HG03354 (cell line): ENCODE measurements around the gene CNTNAP5.

Experiments
- ATAC-seq: cut with Tn5 transposase; IDR thresholded peaks from one replicate; pipeline ENCODE4 v1.9.1; 2021; ENCODE audit warnings: mild to moderate bottlenecking; ENCODE audit not compliant: unreplicated experiment, poor library complexity, severe bottlenecking

The CNTNAP5 gene

DNA sequence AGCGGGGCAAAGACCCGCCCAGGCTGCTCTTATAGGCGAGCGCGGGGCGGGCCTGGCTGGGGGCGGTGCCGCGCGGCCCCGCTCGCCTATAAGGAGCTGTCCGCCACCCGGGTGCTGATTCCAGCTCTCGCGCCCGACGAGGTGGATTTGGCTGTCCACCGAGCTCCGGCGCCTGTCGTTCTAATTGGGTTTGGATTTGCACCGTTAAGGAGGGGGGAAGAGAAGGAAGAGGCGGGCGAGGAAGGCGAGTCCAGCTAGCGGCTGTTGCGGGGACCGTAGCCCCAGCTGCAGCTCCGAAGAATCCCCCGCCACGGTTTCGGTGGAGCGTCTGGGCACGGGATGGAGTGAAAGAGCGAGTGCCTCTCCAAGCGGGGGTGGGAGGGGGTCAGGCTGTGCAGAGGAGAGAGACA, at the start of gene CNTNAP5:
CNTNAP5 (plus strand) TSS at position 117 of the 410 bp plus-strand sequence. CDS start 364 bp downstream, outside the sequence.
- peak; percentile 66 for ATAC-seq

DNA sequence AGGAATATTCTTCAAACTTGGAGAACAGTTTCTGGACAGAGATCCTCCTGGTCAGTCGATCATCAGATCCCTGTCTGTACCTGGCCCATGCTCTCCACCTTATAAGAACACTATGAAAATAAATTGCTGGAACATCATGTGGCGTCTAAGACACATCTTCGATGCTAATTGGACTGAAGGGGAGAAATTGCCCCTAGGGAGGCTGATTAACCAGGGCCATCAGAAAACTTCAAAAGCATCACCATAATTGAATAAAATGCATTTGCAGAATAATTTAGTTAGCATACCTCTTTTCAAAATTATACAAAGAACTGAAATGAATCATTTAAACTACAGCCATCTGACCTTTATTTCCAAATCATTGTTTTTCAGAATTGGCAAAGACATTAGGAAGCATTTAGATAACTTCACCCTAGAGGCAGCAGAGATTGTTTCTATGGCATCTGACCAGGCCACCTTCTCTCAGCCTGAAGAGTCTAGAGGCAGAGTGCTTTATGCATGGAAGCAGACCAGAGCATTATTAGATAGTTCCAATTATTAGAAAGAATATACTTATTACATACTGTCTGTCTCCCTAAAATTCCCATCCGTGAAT, 48.9 kb upstream of the CNTNAP5 start:
- no peak for ATAC-seq

DNA sequence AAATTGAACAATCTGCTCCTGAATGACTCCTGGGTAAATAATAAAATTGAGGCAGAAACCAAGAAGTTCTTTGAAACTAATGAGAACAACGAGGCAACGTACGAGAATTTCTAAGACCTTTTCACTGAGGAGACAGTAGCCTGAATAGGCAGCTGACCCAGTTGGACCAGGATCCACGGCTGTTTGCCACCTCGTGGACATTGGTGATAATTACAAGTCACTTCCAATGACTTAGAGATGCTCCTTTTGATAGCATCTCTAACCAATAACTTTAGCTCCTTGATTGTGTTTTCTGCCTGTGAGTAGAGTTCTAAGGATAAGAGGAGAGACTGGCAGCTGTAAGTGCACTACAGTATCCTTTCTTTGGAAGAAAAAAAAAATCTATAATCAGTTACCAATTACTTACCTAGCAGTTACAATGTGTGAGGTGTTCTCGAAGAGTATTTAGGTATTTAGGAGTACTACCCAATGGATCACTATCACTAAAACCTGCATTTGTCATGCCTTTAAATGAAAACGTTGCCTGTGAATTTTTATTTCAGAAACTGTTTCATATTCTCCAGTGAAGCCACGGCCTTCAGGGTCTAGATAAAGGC, 31.3 kb upstream of the CNTNAP5 start:
- ATAC-seq = peak; percentile 93

DNA sequence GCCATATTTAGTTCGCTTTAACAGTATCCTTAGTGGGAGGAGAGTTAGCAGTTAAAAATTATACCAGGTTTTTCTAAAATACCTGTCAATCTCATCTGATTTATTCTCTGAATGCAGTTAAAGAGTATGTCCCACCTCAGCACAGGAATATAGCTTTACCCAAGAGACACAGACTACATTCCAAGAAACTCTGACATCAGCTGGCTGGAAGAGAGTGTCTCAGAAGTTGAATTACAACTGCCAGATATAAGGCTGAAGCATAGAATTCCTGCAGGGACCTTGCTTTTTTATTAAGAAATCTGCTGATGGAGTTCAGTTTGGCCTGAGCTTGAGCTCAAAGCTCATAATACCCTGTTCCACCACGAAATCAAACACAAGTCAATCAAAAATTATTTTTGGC, 25.4 kb upstream of the CNTNAP5 start:
- ATAC-seq = no peak

DNA sequence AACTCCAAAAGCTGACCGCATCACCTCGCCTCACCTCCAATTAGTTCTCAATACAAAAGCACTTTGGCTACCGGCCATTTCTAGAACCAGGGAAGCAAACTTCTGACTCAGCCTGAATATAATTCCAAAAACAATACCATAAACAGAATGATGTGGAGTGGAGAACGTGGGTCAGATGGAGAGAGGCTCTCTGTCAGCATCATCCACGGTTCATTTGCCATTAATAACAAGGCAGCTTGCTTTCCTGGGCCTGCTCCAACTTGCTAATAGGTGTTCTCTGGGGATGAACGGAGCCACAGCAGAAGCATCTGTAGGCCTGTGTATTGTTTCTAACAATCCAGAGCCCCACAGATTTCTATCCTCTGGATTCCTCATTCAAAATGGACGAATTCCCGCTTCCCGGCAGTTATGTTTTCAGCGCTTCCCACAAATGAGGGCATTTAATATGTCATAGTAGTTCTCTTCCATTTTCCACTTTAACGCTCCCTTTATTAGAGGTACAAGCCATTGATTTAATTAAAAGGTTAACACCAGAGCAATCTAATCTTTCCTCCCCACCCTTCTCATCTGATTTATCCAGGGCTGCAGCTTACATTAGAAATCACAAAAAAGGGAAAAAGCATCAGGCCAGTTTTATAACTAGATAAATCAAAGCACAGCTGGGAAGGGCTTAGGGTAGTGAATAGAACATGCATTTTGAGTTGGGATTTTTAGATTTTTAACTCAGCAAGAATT, 23.2 kb upstream of the CNTNAP5 start:
- ATAC-seq = no peak

DNA sequence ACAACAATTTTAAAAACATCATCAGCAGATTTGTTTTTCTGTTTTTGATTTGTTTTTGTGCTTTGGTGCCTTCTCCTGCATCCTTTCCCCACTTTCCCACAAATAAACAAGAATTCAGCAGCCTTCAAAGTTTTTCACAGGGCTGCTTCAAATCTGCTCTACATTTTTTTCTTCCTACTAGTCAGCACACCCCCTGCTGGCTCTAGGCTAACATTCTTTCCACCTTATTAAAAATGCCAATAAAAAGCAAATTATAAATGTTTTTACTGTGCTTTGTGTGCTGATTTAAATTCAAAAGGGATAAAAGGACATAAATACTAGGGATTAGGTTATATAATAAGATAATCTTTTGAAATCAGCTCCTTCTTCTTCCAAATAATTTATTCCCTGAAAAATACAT, 6.2 kb upstream of the CNTNAP5 start:
- no peak for ATAC-seq

DNA sequence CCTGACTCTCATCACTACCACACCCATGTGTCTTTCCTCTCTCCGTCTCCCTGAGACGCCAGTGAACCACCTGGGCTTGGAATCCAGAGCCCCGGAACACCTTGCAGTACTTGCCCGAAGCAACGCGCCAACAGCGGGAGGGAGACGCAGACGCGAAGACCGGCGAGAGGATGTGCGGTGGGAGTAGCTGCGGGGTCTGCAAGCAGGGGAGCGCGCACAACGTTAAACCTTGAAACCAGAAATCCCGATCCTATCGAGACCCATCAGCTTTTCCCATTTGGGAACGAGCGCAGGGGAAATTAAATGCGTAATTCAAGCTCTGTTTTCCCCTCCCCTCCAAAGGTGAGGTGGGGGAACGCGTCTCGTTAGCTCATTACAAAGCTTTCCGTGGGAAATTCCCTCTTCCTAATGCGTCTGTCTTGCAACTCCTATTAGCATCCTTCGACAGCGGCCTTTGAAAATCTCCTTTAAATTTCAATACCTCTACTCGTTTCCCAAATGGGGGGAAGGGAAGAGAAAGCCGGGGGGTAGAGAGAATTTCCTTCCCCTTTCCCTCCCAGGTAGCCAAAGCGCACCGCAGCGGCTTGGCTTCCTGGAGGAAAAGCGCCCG, 421 bp upstream of the CNTNAP5 start:
- no peak for ATAC-seq

DNA sequence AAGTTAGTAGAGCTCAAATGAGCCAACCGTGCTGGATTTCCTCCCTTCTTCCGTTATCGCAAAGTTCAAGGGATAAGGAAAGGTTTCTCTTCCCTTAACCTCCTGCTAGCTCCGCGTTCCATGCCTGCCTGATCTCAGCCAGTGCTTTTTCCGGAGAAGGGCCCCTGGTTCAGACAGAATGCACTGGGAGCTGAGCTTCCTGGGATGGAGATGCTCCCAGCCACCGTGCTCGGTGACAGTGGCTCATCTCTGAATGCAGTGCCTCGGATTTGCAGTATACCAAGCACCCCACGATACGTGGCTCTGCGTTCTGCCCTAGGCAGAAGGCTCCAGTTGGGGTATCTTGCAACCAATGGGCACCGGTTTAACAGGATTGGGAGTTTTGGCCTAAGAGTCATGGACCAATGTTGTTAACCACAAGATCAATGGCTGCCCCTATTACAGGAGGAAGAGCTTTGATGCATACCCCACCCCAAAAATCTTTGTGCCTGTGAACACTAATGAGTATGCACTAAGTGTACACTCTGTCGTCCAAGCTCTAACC, 876 bp downstream of the CNTNAP5 start:
- no peak for ATAC-seq

DNA sequence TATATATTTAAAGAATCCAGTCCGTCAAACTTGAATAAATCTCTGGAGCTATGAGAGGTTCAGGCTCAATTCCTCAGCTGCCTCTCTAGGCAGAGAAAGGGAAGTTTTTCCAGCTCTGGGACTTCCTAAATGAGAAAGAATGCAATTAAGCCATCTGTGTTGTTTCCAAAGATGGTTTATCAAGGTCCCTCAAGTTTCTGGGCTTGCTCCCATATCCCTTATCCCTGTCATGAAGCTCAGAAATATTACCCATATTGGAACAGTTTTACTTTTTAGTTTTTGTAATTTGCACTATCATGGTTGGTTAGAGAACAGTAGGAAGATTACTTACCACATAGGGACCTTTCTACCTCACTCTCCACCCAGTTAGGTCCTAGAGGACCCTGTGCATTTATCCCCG, 1.4 kb downstream of the CNTNAP5 start:
- no peak for ATAC-seq

DNA sequence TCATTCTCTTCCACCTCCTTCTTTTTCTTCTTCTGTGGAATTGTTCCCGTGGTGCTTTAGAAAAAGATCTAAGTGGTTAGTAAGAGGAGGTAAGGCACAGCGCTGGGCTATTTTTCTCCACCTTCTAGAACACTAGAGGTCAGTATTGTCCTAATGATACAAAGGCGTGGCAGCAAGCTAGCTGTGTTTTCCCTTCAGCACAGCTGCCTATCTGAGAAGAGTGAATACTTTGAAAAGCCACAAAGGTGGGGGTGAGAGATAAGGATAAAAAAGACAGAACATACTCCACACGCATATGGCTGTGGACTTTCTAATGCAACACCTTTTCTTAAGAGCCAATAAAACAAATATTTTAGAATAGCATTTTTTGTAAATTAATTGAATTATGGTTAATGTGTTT, 2.1 kb downstream of the CNTNAP5 start:
- peak; percentile 88 for ATAC-seq

DNA sequence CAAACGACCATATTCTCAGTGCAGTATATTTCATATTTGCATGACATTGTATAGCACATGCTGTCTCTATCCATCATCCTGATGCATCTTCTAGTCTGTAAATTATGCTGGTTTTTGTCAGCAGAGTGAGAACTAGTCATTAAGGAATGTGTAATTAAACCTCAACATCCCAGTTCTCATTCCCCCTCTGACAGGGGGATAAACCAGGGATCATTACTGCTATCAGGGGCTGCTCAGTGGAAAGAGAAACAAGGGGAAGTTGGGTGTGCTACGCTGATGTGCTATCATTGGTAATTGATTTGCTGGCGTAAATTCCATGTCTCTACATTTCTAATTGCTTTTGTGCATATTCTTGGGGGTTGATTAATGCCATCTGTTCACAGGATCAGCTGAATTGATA, 7.7 kb downstream of the CNTNAP5 start:
- no peak for ATAC-seq

DNA sequence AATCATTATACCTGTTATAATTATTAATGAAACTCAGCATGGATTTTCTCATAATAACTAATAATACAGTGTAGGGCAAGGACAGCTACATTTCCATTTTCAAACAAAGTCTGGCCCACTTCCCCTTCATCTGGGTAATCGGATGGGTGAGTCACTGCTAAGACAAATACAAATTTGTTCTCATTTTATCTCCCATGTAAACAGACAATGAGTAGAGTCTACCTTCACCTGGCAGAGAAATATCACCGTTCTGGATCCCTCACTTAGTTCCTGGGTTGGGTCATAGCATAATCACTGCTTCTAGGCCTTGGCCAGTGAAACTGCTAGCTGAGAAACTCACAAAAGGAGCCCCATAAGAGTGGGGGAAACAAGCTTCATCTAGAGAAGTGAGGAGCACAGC, 9.2 kb downstream of the CNTNAP5 start:
- no peak for ATAC-seq

DNA sequence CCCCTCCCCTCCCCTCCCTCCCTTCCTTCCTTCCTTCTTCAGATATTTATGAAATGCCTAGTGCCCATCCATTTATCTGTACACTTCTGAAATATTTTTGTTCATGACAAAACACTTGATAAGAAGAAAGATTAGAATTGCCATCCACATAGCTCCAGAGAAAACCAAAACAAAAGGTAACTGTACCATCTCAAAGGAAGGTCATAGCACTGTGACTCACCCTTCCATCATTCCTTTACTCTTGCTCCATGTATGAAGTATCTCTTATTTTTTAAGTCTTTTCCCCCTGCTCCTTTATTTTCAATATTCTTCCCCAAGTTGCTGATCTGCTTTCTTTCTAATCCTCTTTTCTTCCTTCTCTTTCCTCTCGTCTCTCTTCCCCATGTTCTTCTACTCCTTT, 9.9 kb downstream of the CNTNAP5 start:
- ATAC-seq = no peak

DNA sequence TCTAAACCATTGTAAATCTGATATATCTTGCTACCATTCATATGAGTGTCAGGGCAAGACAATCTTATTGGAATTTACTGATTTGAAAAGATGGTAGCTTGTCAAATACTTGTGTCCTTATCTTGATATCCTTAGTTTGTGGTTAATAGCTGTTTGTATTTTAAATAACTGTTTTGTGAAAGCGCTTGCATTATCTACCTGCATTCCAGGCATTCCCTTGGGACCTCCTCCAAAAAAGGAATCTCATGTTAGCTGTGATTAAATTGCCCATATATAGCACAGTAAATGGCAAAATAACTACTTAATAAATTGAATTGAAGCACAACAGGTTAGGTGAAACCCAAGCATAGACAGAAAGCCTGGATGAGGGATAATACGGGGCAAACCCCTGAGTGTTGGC, 13.9 kb downstream of the CNTNAP5 start:
- no peak for ATAC-seq

DNA sequence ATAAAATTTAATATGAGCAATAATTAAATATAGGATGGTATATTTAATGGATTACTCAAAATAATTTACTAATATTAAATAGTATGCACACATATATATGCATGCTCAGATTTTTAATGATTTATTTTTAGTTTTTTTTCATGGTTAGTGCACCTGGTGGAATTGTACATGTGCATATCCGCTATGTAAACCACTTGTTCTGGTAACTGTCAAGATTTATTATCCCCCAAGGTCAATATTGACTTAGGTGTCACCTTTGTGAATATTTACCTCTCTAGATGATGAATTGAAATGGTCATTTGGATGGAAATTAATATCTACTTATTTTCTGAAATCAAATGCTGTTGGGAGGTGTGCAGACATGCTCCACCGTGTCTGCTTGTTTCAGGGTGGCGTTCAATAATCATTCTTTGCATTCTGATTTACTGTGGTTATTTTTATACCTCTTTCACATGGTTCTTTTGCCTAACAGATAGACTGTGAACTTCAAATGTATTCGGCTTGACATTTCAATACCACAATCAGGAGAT, 14.7 kb downstream of the CNTNAP5 start:
- ATAC-seq = no peak

DNA sequence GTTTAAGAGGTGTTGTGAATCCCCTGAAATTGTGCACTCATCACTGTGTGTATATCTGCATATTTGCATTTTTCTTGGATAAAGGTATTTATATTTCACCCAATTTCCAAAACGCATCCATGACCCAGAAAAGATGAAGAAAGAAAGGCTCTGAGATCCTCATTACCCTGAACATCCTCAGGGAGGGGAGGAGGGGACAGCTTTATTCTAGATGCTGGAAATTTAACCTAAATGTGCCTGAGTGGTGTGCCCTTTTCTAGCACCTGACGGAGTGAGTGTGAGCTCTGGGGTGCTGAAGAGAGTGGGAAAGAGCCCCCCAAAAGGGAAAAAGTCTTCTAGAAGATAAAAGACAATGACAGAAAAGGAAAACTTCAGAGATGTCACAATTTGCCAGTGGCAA, 20.8 kb downstream of the CNTNAP5 start:
- ATAC-seq = no peak

DNA sequence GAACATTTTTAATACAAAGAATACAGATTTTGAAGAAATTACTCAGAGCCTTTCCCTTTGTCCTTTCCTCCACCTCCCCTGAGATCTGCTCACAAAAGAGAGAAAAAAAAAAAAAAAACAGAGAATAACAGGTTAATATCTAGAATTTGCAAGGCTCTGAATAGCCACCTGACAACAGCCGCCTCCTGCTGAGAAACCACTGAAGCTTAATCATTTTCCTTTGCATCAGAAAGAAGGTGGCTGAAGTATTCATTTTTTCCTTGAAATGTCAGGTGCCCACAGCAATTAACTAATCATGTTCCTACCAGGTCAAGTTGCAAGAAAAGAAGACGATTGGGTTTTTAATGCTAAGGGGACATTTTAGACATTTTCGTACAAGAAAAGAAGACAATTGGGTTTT, 21.2 kb downstream of the CNTNAP5 start:
- no peak for ATAC-seq

DNA sequence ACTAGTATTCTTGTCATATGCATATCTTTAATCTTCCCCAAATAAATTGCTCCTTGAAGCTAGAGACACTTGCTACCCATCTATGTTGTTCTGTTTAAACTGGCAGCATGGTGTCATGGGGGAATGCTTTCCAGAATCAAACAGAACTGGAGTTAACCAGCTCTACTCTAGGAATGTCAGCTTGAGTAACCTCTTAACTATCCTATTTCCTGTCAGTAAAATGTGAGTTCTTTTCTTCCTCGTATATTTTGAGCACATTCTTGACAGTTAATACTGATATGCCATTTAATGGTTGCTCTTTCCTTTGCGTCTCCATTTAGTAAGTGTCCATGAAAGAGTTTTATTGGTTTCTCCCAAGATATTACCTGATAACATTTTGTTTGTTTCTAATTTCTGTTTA, 23.0 kb downstream of the CNTNAP5 start:
- no peak for ATAC-seq

DNA sequence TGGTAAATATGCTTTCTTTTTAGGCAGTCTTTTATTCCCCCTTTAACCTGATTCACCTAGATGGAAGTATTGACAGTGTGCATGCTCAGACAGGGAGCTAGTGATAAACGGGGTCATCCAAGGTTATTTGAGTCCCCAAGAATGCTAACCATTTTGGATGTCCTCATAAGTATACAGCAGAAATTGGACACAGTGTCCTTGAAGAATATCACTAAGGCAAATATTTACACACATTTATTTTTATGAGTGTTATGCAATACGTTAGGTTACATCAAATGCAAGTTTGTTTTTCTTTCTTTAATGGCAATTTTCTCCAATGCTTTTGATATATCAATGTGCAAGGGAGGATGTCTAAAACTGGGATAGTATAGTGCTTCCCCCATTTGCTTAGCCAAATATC, 23.6 kb downstream of the CNTNAP5 start:
- ATAC-seq = no peak

DNA sequence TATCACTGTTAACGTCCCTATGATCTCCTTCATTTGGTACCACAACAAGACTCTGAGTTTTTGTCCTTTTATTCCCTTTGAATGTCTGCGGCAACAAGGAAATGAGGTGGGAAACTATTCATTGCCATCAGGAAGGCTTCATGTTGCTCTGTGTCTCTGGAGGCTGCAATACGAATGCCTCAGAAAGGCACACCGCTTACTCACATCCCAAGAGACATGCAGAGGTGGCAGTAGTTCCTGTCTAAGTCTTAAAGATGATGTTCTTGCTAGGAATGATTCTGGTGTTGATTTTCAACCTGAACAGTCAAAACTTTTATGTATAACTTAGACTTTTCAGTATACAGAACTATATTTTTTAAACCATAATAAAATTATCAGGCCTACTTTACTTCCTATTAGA, 24.0 kb downstream of the CNTNAP5 start:
- no peak for ATAC-seq
